ENCODE measurements around the gene IGFBPL1.

DNA sequence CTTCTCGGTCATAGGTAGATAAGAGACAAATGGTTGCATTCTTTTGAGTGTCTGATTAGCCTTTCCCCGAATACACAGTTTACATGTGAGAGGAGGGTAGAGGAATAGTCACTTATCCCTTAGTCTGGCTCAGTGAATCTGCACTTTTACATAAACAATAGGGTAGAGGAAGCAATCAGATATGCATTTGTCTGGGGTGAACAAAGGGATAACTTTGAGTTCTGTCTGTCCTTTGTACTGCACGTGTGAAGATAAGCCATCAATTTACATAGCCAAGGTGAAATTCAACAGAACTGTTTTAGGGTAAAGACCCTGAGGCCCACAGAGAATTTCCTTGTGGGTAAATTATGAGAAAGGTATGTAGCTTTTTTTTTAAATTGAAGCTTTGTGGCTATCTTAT is 10.1 kb upstream of the IGFBPL1 start:
- no peak for TF ChIP-seq PRPF4 (IDR thresholded peaks at IDR 0.05; ENCODE audit: low read depth, low read length, poor library complexity, severe bottlenecking)
- TF ChIP-seq ZNF878 (CRISPR knock-in tag; IDR thresholded peaks at IDR 0.05): no peak
- TF ChIP-seq PCBP2 (optimal IDR thresholded peaks at IDR 0.05; ENCODE audit: low read depth, low read length, poor library complexity, severe bottlenecking): no peak
- TF ChIP-seq, protein P1, sequence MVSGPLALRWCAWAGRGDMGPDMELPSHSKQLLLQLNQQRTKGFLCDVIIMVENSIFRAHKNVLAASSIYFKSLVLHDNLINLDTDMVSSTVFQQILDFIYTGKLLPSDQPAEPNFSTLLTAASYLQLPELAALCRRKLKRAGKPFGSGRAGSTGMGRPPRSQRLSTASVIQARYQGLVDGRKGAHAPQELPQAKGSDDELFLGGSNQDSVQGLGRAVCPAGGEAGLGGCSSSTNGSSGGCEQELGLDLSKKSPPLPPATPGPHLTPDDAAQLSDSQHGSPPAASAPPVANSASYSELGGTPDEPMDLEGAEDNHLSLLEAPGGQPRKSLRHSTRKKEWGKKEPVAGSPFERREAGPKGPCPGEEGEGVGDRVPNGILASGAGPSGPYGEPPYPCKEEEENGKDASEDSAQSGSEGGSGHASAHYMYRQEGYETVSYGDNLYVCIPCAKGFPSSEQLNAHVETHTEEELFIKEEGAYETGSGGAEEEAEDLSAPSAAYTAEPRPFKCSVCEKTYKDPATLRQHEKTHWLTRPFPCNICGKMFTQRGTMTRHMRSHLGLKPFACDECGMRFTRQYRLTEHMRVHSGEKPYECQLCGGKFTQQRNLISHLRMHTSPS (CRISPR knock-in tag; IDR thresholded peaks at IDR 0.05; ENCODE audit: low read depth): no peak
- TF ChIP-seq JUND (CRISPR knock-in tag; IDR thresholded peaks at IDR 0.05): no peak
- TF ChIP-seq ZNF44 (CRISPR knock-in tag; IDR thresholded peaks at IDR 0.05): no peak
- no peak for TF ChIP-seq ZNF143 (CRISPR knock-in tag; IDR thresholded peaks at IDR 0.05)
- TF ChIP-seq FOXK2 (IDR thresholded peaks at IDR 0.05): no peak

All from HepG2 (cell line).